ENCODE results near the gene IL26. TPM values are rescaled to one million over a fixed set of nuclear protein-coding genes. Genes with fewer than 3 reads are reported as not detected.
A peak's percentile ranks its signal among the peaks of the same experiment; 100 is the strongest.

Gene IL26
- total and polyA plus RNA-seq, 7 donors, result 0.22 to 0.36 TPM; not detected in 5

DNA sequence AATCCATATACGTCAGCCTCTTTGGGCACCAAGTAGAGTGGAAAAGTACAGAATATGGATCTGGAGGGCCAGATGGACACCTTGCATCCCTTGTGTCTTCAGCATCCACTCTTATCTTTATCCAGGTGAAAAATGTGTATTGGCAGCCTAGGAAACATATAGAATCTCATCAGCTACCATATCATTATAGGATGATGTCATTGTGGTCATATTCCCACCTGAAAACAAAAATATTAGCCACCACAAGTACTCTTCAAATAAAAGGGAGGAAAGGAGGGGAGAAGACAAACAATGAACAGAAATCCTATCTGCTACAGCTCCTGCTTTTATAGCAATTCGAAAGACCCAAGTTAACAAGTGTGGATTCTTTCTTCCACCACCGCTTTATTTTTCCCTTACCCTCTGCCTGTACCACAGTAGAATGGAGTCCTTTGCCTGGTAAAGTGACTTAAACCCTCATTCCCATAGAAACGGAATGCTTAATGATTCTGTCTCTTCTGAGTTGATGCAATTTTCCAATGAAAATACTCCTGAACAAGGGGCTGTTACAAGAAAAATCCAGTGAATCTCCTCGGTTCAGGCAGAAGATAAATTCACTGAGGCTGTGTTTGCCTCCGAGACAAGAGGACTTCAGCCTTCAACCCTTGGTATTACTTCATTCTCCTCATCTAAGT, 13.8 kb upstream of the IL26 start:
- Histone ChIP-seq H3K27ac (peak overlapping the region in 3 of 4 donors; percentile 67 to 72 (median 70)), H3K27me3 (no peaks in the 10 kb centered on the region)
- 93 to 94% methylated on average over 6 of the region's 6 CpGs for WGBS, 2 donors

DNA sequence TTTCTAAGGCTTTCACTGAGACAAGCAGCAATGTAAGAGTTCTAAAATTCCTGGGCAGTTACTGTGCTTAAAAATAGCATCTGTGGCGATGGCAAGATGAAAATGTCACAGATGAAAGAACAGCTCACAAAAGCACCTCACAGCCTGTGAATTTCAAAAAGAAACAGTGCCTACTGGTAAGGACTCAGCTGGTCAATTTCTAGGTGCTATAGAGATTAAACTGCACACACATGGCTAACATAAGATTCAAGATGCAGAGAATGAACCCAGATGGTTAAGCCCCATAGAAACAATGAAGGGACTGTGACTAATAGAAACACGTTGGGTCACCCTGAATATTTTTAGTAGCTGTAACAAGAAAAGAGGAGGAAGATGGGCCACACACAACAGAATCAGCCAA, 12.0 kb upstream of the IL26 start:
- no peak for DNase-seq
- no peaks in the 10 kb centered on the region for H3K27me3 ChIP-seq
- no peak for TF ChIP-seq EP300 (IDR thresholded peaks at IDR 0.05)
- TF ChIP-seq, protein P1, sequence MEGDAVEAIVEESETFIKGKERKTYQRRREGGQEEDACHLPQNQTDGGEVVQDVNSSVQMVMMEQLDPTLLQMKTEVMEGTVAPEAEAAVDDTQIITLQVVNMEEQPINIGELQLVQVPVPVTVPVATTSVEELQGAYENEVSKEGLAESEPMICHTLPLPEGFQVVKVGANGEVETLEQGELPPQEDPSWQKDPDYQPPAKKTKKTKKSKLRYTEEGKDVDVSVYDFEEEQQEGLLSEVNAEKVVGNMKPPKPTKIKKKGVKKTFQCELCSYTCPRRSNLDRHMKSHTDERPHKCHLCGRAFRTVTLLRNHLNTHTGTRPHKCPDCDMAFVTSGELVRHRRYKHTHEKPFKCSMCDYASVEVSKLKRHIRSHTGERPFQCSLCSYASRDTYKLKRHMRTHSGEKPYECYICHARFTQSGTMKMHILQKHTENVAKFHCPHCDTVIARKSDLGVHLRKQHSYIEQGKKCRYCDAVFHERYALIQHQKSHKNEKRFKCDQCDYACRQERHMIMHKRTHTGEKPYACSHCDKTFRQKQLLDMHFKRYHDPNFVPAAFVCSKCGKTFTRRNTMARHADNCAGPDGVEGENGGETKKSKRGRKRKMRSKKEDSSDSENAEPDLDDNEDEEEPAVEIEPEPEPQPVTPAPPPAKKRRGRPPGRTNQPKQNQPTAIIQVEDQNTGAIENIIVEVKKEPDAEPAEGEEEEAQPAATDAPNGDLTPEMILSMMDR (IDR thresholded peaks at IDR 0.05), result no peak
- no peak for TF ChIP-seq POLR2AphosphoS5 (IDR thresholded peaks at IDR 0.05)
- no peak for TF ChIP-seq POLR2A (IDR thresholded peaks at IDR 0.05)
- no peak overlapping the region for H3K4me3 ChIP-seq
- 52 to 78% methylated on average over 2 of the region's 2 CpGs for WGBS, 2 donors
- peak overlapping the region in 3 of 4 donors; percentile 58 to 70 (median 69) for H3K27ac ChIP-seq
- intact Hi-C loops (cut with DNase I), result no loop called here
- H3K36me3 ChIP-seq, result no peaks in the 10 kb centered on the region
- H3K9me3 ChIP-seq, result no peaks in the 10 kb centered on the region
- H3K4me1 ChIP-seq, result peaks cover 0 to 44% (median 34%) of the 10 kb centered on the region in 4 donors

More for the DNA sequence above, 13.8 kb upstream of the IL26 start:
- Histone ChIP-seq H3K36me3 (no peaks in the 10 kb centered on the region), H3K4me3 (no peak overlapping the region), H3K4me1 (peaks cover 0 to 45% (median 36%) of the 10 kb centered on the region in 4 donors), H3K9me3 (no peaks in the 10 kb centered on the region)
- DNase-seq, result no peak
- intact Hi-C loops (cut with DNase I), result no loop called here
- TF ChIP-seq POLR2A (IDR thresholded peaks at IDR 0.05) (no peak), EP300 (IDR thresholded peaks at IDR 0.05) (no peak), POLR2AphosphoS5 (IDR thresholded peaks at IDR 0.05) (no peak)
- TF ChIP-seq, protein P1 (IDR thresholded peaks at IDR 0.05), result no peak

DNA sequence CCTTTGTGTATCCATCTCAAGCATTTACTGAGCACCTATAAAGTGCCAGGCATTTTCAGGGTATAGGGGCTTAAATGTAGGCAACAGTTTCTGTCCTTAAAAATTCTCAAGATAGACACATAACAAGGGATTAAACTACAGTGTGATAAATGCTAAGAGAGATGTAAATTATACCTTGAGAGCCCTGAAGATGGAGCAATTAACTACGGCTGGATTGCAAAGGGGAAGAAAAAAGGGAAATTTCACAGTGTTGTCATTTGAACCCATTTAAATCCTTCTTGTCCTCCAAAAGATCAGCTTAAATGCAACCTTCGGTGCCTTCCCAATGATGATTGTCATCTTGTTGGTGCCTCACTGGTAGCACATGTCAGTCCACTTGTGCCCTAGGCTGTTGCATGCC, 11.5 kb upstream of the IL26 start:
- Histone ChIP-seq H3K27me3 (no peaks in the 10 kb centered on the region), H3K27ac (peak overlapping the region in 3 of 4 donors; percentile 58 to 70 (median 69)), H3K4me3 (peak overlapping the region in 3 of 4 donors; percentile 6 to 36 (median 29)), H3K4me1 (peaks cover 0 to 44% (median 34%) of the 10 kb centered on the region in 4 donors), H3K36me3 (no peaks in the 10 kb centered on the region), H3K9me3 (no peaks in the 10 kb centered on the region)
- DNase-seq, result no peak
- TF ChIP-seq POLR2A (IDR thresholded peaks at IDR 0.05), result no peak
- no peak for TF ChIP-seq POLR2AphosphoS5 (IDR thresholded peaks at IDR 0.05)
- TF ChIP-seq EP300 (IDR thresholded peaks at IDR 0.05), result no peak
- TF ChIP-seq, protein P1 (IDR thresholded peaks at IDR 0.05), result no peak
- 79 to 89% methylated on average over 2 of the region's 2 CpGs for WGBS, 2 donors
- intact Hi-C loops (cut with DNase I), result no loop called here

- peak overlapping the region in 3 of 4 donors; percentile 6 to 36 (median 29) for H3K4me3 ChIP-seq
- H3K9me3 ChIP-seq, result no peaks in the 10 kb centered on the region
- H3K27me3 ChIP-seq, result no peaks in the 10 kb centered on the region
- no peak for DNase-seq
- intact Hi-C loops (cut with DNase I), result no loop called here
- TF ChIP-seq, protein P1 (IDR thresholded peaks at IDR 0.05), result no peak
- TF ChIP-seq POLR2A (IDR thresholded peaks at IDR 0.05) (no peak), POLR2AphosphoS5 (IDR thresholded peaks at IDR 0.05) (no peak), EP300 (IDR thresholded peaks at IDR 0.05) (no peak)
- H3K4me1 ChIP-seq, result peaks cover 0 to 45% (median 36%) of the 10 kb centered on the region in 4 donors
- no peaks in the 10 kb centered on the region for H3K36me3 ChIP-seq
- WGBS, 2 donors, result 43 to 44% methylated on average over 8 of the region's 8 CpGs
- H3K27ac ChIP-seq, result peak overlapping the region in 3 of 4 donors; percentile 58 to 70 (median 69)
Observed at GRCh38 chr12:68236421-68237059, 10.9 kb upstream of the IL26 start.

All from sigmoid colon (tissue), 7 donors.